Left renal cortex interstitium (tissue), 4 donors: ENCODE measurements around the gene TMEM63C. TPM values are rescaled to one million over a fixed set of nuclear protein-coding genes. Genes with fewer than 3 reads are reported as not detected.
A peak's percentile ranks its signal among the peaks of the same experiment; 100 is the strongest.
"Not testable (repeated sequence)": the region's sequence is repeated elsewhere in the genome, so short reads cannot be mapped to it uniquely, and the experiment has no call there.

Source experiments
- DNase-seq, 4 donors: peaks; one replicate each; pipeline ENCODE4 v3.0.0-alpha.2; 2013; ENCODE audit warnings: low read depth in 4 of 4, low spot score in 2 of 4, missing footprints in 1 of 4
- polyA plus RNA-seq, 4 donors: library from polyadenylated mRNA; unstranded; fragments of 120-200 nt; gene quantifications; one replicate each; pipeline ENCODE4 v1.2.1, GENCODE V29; 2013; ENCODE audit not compliant: insufficient read length in 4 of 4

The TMEM63C gene
- polyA plus RNA-seq, 4 donors: 1.0 to 1.8 (median 1.4) TPM

DNA sequence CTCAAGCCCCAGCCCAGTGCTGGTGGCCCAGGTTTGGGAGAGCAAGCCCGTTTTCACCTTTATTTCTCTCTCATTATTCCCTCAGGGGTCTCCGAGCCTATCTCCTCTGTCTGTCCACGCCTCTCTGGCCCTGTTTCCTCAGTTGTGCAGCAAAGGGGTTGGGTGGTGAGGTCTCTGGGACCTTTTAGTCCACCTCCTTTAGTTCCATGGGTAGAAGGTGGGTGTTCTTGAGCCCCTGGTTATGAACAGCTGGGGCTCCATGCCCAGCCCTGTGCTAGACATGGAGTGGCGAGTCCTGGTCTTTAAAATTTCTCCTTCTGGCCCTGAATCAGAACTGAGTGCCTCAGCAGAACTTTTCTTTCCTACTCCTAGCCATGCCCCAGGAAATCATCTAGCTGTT is 90.7 kb downstream of the TMEM63C start:
- DNase-seq: no peak

DNA sequence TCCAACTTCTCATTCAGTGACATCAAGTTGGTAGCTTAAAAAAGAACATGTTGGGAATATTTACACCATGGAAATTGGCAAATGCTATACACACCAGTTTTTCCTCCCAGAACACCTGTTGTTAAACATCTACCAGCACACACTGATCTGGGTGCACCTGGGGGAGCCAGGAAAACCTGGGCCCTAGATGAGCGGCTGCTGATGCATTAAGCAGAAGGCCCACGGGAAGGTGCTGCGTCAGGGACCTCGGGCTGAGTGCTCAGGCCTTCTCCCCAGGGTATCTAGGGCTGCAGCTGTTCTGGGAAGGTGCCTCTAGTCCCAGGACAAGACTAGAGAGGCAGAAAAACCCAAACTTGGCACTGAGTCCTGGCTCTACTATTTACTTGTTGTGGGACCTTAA is 92.2 kb downstream of the TMEM63C start:
- no peak for DNase-seq

DNA sequence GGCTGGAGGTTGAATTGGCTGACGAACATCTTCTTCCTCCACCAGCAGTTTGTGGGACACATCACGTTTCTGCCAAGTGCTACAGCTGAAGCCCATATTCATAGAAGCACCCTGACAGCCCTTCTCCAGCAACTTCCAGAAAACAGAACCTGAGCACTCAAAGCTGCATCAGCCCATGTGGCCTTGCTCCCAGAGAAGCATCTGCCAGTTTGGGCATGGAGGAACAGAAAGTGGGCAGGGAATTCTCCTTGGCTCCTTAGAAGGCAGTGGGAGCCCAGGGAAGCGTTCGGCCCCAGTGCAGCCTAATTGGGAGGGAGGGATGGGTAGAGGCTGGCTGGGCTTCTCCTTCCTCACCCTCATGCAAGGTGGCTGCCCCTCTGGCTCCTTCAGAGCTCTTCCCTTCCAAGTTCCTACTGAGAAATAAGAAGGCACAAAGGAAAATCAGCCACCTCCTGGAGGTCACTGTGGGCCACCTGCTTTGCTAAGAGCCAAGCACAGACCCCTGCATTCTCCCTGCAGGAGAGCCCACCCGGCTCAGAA is 93.5 kb downstream of the TMEM63C start:
- no peak for DNase-seq

DNA sequence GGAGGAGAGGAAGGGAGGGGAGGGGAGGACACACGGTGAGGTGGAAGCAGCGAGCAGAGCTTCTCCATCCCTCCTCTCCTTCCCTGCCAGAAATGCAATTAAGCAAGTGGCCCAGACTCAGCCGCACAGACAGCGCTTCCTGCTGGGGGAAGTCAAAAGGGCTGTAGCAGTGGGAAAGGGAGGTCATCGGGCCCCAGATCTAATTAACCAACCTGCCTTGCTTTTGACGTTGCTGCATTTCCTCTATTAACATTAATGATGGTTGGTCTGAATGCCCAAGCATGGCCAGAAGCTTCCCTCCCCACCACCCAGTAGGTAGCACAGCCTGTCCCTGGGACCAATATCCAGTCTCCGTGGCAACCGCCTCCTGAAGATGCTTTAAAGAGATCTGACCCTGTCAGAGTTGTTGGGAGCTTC is 94.0 kb downstream of the TMEM63C start:
- no peak for DNase-seq

DNA sequence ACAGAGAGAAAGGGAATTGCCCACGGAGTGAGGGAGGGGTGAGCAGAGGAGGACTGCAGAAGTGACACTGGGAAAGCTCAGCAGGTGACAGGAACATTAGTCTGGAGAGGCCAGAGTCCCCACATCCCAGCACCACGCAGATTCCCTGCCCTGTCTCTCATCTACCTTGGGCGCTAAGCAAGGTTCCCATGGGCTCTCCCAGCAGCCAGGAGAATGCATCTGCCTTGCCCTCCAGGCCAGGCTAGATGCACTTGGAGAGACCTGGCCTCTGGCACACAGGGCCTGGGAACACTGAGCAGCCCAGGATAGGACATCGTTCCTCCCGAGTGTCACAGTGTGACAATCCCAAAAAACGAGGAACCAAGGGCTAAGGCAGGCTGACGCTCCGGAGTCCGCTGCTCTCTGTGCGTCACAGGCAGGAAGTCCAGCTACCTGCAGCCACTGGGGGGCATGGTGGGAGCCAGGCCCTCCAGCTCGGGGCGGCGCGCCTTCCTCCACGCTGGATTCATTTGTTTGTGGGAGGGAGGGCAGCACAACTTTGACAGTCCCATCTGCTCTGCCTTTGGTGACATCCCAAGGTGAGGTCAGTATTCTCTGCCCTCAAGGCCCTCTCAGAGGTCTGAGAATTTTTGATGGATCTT is 94.8 kb downstream of the TMEM63C start:
- no peak for DNase-seq

DNA sequence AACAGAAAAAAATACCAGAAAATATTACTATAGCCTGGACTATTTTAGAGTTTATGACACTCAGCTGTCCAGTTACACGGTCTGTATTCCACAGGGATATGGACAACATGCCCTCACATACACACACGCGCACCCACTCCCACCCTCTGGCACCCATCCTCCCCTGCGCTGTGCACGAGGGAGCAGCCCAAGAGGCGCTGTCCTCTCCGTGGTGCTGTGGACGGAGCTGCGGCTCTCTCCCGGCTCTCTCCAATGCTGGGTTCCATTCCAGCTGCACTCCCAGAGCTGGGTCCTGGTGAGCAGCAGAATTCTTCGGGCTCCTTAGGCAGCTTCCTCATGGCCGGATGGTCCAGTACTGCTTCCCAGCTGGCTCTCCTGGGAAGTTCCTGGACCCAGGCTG is 95.4 kb downstream of the TMEM63C start:
- no peak for DNase-seq

DNA sequence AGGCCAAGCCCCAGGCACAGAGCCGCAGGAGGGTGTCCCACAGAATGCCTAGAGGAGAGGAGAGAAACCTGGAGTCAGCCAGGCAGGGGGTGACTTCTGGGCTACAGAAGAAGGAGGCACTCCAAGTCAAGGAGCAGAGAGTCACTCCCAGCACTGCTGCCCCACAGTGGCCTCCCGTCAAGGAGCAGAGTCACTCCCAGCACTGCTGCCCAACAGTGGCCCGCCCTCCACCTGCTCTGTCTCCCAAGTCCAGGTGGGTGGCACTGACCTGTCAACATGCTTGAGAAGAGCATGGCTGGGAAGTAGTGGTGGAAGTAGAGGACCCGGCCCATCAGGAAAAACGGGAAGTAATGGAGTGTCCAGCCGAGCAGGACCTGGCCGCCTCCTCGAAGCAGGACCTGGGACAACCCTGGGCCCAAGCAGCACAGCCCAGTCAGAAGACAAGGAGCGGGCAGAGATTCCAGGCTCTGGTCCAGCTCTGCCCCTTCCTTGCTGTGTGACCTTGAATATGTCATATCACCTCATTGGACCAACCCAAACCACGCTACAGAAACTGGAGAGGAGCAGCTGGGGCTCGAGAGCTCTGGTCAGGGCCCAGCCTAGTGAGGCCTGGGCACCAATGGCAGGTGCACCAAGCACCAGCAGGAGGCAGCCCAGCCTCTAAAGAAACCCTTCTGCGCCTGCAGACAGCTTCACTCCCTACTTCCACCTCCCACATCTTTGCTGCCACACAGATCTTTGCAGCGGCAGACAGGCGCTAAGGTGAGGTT is 97.0 kb downstream of the TMEM63C start:
- DNase-seq: no peak

DNA sequence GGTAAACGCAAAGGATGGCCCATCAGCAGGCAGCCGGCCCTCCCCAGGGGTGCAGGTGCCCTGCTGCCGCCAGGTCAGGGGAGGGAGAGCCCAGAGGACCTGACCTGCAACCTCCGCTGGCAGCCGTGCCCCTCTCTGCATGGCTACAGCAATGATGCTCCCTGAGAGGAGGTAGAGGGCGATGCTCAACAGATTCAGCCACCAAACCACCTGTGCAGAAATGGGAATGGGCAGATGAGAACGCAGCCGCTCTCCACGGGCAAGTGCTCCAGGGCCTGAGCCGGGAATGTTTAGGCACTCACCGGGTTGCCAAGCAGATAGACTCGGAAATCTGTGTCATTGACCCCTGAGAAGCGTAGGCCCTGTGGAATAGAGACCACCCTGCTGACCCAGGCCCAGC is 98.1 kb downstream of the TMEM63C start:
- no peak for DNase-seq

DNA sequence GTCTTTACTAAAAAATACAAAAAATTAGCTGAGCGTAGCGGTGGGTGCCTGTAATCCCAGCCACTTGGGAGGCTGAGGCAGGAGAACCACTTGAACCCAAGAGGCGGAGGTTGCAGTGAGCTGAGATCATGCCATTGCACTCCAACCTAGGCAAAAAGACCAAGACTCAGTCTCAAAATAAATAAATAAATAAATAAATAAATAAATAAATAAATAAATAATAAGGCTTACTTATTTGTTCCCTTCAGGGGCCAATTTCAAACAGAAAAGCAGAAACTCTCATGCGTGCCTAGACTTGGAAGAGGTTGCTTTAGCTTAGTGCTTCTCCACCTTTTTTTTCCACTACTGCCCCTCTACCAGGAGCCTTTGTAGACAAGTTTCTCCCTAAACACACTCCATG is 99.3 kb downstream of the TMEM63C start:
- not testable (repeated sequence) for DNase-seq

DNA sequence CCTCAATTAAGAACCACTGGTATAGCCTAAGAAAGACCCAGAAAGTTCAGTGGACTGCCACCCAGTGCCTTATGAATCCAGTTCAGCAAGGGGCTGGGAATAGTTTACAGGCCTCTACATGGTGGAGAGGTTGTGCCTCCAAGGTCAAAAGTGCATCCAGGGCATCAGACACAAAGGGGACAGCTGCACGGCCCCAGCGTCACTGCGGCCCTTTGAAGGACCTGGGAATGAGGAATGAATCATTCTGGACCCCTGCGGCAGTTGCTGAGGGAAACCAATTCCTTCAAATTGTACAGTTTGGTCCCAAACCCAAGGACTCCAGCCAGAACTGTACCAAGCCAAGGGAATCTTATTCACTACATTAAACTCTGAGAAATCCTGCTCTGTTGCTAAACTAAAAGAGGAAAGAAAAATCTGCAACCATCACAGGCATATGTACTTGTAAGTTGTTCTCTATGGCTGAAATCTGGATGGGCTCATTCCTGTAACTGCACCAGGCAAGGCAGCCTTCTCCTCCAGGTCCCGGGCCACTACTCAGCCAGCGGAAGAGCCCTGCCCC is 100.3 kb downstream of the TMEM63C start:
- no peak for DNase-seq

DNA sequence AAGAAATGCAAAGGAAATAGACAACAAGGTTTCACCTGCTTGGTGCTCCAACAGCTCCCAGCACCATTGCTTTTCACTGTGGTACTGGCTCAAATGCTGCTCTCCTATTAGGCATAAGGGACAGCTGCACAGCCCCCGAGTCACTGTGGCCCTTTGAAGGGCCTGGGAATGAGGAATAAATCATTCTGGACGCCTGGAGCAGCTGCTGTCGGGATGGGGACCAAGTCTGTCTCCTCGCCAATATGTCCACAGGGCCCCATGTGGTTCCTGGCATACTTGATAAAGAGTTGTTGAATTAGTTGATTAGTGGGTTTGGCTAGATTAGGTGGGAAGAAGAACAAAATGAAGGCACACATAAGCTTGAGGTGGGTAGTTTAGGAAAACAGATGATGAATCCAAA is 102.5 kb downstream of the TMEM63C start:
- DNase-seq: no peak

DNA sequence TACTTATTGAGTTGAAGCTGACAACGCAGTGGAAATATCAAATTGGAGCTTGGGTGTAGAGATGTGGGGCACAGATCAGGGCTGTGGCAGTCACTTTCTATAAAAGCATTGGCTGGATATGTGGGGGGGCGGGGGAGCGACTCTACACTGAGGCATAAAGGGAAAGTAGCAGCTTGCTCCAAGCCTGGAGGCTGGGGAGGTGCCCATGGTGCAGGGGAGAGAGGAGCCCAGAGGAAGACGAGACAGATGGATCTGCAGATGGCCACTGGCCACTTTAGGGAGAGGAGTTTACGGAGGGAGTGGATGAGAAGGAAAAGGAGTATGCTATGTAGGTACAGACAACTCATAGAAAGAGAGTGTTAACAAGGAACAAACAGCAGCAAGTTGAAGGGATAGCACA is 102.9 kb downstream of the TMEM63C start:
- no peak for DNase-seq

DNA sequence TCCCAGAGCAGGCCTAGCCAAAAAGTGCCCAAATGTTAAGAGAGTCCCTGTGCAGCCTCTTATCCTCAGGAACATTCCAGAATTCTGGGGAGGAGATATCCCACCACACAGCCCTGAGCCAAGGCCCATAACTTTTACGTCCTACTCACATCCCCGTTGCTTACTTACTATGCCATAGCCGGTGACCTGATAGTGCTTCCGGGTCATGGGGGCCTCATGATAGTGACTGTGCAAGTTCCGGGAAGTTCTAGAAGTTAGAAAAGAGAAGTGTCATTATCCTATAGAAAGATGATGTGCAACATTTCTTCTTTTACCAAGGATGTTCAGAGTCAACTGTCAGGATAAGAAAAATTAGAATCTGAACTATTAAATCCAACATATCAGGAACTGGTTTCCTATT is 105.0 kb downstream of the TMEM63C start:
- no peak for DNase-seq

DNA sequence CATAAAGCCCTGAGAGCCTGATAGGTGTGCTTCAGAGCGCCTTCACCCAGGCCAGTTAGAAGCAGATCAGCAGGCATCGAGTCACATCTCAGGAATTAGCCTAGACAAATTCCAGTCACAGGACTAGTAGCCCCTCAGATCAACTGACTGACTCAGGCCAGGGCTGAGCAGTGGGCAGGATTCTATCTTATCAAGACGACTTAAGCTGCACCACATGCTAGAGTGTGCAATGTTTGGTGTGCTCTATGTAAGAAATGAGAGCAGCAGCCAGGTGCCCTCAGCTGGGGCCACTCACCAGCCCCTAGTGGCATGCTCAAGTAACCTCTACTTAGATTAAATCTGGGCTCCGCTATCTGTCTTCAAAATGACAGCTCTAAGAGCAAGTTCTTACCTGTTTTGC is 109.1 kb downstream of the TMEM63C start:
- DNase-seq: no peak

DNA sequence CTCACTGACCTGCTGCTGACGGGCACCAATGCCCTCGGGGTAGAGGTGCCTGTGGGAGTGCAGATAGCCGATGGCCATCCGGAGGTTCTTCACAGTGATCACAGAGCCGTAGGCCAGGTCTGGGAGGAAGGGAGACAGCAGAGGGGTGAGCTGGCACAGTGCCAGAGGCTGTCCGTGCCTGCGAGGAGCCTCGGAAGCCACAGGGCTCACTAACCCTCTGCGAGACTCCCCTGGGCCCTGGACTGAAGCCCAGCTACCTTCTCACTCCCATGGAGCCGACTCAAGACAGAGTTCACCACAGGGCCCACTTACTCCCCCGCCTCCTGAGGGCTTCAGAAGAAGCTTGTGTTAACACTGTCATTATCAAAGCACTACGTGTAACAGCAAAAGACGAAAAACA is 114.6 kb downstream of the TMEM63C start:
- DNase-seq: no peak

DNA sequence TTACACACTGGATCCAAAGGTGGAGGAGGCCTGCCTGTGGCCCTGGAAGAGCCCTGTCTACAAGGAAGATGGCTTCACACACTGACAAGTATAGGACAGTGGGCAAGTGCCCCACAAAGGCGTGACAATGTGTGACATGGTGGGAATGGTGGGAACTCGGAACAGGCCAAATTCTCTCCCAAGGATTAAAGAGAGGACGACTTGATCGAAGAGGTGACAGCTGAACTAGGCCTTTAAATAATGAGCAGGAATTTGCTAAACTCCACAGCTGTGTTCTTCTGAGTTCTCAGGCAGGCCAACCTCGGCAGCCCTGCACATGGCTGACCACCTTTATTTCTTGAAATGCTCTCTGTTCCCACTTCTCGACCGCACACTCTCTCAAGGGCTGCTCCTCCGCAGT is 115.3 kb downstream of the TMEM63C start:
- DNase-seq: no peak

DNA sequence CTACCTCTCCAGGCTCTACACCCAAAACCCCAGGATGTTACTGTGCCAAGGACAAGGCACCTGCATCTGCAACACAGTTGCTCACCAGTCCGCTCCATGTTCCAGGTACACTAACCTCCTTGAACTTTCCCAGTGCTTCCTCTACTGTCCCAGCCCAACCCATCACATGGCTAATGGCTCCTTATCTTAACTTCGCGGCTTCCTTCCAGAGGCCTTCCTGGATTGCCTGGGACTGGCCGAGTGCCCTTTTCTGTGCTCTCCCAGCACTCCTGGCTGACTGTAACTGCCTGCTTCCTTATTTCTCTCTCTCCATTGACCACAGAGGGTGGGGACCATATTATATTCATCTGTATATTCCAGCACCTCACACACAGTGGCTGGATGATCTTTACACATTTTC is 118.2 kb downstream of the TMEM63C start:
- no peak for DNase-seq

DNA sequence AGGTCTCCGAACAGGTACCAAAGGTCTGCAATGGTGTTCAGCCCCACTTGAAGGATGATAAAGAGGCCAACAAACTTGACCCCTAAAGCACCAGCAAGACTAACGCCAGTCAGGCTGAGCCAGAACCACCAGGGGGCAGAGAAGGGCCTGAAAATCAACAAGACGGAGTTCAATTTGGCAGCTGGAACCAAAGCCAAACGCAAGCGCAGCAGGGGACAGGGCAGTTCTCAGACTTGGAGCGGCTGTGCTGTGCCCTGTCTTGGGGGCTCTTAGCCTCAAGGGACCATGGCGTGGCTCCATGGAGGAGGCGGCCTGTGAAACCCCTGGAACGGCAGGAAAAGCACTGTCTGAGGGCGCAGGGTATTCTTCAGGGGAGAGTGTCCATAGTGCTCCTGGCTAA is 119.5 kb downstream of the TMEM63C start:
- peak in 1 of 4 donors; percentile 77 for DNase-seq

DNA sequence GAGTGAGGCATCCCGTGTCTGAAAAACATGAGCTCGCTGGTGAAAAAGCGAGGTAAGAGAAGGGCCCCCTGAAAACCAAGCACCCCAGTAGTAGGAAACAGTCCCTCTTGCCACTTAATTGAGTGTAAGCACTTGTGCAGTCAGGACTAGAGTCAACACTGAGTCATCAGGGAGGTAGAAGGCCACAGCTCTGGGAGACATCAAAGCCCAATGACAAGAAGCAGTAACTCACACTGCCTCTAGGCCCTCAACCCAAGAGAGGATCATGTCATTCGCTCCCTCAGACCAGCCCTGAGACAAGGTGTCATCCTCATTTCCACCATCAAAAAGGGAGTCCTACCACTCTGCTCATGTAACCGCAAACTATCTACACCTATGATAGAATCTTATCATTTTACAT is 121.3 kb downstream of the TMEM63C start:
- no peak for DNase-seq

DNA sequence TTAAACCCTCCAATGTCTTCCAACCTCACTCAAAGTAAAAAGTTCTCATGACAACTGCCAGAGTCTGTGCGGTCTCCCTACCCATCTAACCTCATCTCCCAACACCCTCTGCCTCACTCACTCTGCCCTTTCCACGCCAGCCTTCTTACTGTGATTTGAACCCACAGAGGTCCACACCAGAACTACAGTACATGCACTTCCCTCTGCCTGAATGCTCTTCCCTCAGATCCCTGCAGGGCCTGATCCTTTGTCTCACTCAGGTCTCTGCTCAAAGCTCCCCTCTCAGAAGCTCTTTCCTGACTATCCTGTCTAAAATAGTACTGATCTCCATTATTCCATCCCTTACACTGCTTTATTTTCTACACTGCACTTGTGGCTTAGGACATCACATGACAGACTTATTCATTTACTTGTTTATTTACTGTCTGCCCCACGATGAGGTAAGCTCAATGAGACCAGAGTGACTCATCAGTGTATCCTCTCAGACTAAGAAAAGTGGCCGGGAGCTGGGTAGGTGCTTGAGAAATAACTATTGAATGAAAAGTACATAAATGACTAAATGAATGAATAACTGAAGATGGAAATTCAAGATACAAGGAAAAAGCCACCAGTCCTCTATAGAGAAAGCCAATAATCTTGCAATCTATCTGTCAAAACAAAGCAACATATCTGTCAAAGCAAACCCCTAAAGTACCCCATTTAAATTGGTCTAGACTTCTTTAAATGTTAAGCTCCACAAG is 122.0 kb downstream of the TMEM63C start:
- no peak for DNase-seq

DNA sequence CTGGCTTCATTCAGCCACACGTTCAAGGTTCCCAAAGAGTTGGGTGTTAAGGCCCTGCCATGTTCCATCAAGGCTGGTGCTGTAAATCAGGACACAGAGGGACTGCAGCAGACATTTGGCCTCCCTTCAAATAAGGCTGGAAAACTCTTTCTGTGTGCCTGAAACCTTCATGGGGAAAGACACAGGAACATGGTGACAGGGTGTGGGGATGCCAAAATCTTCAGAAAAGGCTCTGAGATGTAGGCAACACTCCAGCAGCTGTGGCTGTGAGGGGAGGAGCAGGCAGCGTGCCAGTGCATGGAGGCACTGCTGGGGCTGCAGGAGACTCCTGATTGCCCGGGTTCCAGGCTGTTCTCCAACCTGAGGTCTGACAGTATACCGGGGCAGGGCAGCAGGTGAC is 124.1 kb downstream of the TMEM63C start:
- DNase-seq: no peak
